HG03045 (cell line): ENCODE data around the gene UTS2.

Experiments used
- ATAC-seq: cut with Tn5 transposase; IDR thresholded peaks from one replicate; pipeline ENCODE4 v1.9.1; 2021; ENCODE audit warnings: mild to moderate bottlenecking, moderate library complexity; ENCODE audit not compliant: unreplicated experiment

The UTS2 gene

GRCh38 chr1:7863756-7864328 lies 11.0 kb upstream of the UTS2 start:
- no peak for ATAC-seq

DNA sequence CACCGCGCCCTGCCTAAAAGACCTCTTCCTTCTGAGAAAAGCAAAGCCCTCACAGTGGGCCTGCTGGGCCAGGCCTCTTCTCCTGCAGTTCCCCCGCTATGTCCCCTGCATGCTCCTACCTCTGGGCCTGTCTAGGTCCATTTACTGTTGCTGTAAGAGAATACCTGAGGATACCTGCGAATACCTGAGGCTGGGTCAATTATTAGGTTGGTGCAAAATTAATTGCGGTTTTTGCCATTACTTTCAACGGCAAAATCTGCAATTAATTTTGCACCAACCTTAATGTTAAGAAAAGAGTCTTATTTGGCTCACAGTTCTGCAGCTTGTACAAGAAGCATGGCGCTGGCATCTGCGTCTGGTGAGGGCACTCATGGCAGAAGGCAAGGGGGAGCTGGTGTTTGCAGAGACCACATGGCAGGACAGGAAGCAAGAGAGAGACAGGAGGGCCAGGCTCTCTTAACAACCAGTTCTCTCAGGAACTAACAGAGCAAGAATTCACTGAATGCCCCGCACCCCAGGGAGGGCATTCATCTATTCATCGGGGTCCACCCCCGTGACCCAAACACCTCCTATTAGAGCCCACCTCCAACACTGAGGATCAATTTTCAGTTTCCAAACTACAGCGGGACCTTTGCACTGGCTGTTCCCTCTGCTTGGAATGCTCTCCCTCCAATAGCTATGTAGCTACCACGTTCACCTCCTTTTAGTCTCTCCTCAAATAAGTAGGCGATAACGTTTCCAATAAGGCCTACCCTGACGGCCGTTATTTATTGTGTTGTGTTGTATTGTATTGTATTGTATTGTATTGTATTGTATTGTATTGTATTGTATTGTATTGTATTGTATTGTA lies 9.6 kb upstream of the UTS2 start:
- ATAC-seq, result no peak

GRCh38 chr1:7861452-7861851 lies 8.6 kb upstream of the UTS2 start:
- ATAC-seq, result no peak

- ATAC-seq, result no peak
Measured at GRCh38 chr1:7860130-7860529, 7.3 kb upstream of the UTS2 start.

GRCh38 chr1:7859406-7859805 lies 6.5 kb upstream of the UTS2 start:
- ATAC-seq, result no peak

GRCh38 chr1:7857985-7858384 lies 5.1 kb upstream of the UTS2 start:
- no peak for ATAC-seq

DNA sequence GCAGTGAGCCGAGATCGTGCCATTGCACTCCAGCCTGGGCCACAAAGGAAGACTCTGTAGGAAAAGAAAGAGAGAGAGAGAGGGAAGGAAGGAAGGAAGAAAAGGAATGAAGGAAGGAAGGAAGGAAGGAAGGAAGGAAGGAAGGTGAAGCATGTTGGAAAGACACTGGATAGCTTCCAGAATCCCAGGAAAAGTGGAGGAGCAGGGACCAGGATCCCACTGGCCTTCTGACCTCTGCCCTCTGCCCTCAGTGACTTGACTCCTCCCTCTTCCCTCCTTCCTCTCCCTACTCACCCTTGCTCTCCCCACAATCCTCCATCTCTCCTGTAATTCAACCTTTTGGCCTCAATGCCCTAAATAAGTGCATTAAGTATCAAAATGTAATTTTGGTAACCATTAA lies 4.1 kb upstream of the UTS2 start:
- no peak for ATAC-seq

DNA sequence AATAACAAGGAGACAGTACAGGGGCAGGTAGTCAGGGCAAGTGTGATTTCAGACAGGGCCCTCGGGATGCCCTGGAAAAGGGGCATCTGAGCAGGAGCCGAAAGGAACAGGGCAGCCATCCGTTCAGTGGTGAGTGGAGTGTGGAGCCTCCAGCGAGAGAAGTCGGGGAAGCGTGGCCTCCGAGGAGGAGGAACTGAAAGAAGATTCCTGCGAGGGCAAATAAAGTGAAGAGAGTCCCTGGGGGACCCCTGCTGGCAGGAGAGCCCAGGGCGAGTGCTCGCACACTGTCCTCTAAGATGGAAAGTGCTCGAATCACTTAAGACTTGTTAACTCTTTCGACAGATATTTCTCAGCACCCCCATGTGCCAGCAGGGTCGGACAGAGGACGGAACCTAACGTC lies 3.5 kb upstream of the UTS2 start:
- no peak for ATAC-seq

GRCh38 chr1:7853684-7854026 lies 790 bp upstream of the UTS2 start:
- no peak for ATAC-seq

GRCh38 chr1:7850786-7851185 lies 2.1 kb downstream of the UTS2 start:
- ATAC-seq, result no peak

DNA sequence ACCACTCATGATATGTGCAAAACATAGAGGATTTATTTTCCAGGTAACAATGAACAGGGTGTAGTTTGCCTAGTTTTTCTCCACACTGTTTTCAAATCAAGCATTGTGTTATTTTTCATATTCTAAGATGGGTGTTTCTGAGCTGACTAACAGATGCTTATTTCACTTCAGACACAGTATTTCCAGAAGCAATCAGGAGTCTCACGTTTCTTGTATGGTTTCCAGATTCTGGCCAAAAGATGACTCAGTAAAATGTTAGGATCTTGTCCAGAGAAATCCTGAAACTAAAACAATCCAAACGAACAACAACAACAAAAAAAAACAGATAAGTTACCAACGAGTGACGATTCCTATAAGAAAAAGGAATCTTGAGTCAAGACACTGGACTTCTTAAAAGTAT lies 5.3 kb downstream of the UTS2 start:
- no peak for ATAC-seq

DNA sequence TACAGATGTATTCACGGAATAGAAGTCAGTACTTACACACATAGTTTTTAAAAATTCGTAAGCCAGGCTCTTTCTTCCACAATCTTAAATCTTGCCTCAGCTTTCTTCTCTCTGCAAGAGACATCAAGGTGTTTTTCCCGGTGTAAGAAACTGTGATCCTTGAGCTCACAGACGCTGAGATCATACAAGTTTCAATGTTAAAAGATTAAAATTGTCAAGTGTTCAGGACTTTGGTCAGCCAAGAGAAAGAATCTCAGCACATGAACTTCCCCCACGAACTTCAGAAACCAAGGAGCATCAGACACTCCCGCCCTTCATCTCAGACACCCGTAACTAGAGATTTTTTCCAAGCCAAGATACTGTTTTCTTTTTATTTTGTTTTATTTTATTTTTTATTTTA lies 6.2 kb downstream of the UTS2 start:
- no peak for ATAC-seq

DNA sequence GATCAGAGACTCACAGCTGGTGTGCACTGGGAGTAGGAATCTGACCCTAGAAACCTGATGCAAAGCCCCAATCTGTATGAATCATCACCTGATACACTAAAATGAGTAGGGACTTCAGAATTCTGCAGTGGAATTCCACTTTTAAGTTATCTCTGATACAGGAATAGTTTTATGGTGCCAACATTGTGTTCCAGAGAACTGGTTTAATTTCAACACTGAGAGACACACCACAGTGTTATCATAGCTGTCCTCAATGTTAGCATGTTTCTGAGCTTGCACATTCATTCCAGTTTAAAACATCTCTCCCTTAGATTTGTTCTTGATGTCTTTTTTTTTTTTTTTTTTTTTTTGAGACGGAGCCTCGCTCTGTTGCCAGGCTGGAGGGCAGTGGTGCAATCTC lies 7.1 kb downstream of the UTS2 start:
- ATAC-seq, result no peak

DNA sequence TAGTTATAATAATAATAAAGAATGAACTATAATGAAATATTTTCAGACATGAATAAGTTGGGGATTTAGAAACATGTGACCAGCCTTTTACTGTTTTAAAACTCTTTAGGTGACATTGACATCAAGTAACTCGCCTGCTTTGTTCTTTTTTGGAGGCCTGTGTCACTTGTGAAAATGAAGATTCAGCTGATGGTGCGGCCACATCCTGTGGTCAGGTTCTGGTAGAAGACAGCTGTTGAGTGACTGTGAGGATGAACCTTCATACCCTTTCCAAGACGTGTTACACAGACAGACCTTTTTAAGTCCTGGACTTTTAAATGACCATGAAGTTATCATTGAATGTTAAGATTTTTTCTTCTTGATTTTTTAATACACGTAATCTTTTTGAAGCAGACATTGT lies 10.3 kb downstream of the UTS2 start:
- ATAC-seq, result no peak

DNA sequence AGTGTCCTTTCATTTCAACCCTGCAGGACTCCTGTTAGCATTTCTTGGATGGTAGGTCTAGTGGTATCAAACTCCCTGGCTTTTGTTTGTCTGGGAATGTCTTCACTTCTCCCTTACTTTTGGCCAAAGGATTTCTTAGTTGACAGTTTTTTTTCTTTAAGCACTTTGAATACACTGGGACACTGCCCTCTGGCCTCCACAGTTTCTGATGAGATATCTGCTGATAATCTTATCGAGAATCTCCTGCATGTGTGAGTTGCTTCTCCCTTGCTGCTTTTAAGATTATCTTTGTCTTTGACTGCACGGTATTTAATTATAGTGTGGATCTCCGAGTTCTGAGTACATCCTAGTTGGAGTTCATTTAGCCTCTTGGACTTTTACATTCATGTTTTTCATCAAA lies 13.3 kb downstream of the UTS2 start:
- ATAC-seq, result no peak

GRCh38 chr1:7838714-7839113 lies 14.2 kb downstream of the UTS2 start:
- no peak for ATAC-seq

DNA sequence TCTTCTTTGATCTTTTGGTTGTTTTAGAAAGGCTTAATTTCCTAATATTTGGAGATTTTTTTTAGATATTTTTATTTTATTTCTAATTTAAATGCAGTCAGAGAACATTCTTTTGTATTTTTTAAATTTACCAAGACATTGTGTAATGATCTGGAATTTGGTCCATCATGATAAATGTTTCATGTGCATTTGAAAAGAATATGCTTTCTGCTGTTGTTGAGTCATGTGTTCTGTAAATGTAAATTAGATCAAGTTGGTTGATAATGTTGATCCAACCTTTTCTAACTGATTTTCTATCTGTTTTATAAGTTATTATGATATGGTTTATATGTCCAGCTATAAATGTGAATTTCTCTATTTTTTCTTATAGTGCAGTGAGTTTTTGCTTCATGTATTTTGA lies 19.8 kb downstream of the UTS2 start:
- no peak for ATAC-seq

GRCh38 chr1:7831458-7831857 lies 21.4 kb downstream of the UTS2 start:
- no peak for ATAC-seq

DNA sequence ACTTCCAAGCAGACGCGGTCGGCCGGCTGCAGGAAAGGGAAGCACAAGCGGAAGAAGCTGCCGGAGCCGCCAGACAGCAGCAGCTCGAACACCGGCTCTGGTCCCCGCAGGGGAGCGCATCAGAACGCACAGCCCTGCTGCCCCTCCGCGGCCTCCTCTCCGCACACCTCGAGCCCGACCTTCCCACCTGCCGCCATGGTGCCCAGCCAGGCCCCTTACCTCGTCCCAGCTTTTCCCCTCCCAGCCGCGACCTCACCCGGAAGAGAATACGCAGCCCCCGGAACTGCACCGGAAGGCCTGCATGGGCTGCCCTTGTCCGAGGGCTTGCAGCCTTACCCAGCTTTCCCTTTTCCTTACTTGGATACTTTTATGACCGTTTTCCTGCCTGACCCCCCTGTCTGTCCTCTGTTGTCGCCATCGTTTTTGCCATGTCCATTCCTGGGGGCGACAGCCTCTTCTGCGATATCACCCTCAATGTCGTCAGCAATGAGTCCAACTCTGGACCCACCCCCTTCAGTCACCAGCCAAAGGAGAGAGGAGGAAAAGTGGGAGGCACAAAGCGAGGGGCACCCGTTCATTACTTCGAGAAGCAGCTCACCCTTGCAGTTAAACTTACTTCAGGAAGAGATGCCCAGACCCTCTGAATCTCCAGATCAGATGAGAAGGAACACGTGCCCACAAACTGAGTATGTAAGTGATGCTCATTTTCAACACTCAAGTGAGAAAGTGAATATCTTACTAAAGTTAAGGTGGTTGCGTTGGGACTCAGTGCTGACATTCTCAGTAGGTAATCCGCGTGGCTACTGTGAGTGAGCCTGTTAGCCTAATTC lies 25.5 kb downstream of the UTS2 start:
- ATAC-seq, result no peak

- ATAC-seq, result no peak
Measured at GRCh38 chr1:7826363-7826762, 26.5 kb downstream of the UTS2 start.

GRCh38 chr1:7824701-7825100 lies 28.2 kb downstream of the UTS2 start:
- no peak for ATAC-seq

- no peak for ATAC-seq
Measured at GRCh38 chr1:7821282-7821681, 31.6 kb downstream of the UTS2 start.
